Glomerular visceral epithelial cell (primary cell): ENCODE data around the gene TGIF2.

Experiments used
- DNase-seq: peaks from one replicate; pipeline ENCODE4 v3.0.0-alpha.2; 2016; ENCODE audit errors: extremely low spot score

TGIF2 gene

GRCh38 chr20:36573103-36573797 lies at the start of gene TGIF2:
TGIF2 (plus strand) TSS chr20:36573597; CDS start chr20:36578775, 5,178 bp downstream.
- DNase-seq, result peak; percentile 97

GRCh38 chr20:36525620-36526365 lies 47.6 kb upstream of the TGIF2 start:
- no peak for DNase-seq

- no peak for DNase-seq
Measured at GRCh38 chr20:36526521-36527011, 46.8 kb upstream of the TGIF2 start.

DNA sequence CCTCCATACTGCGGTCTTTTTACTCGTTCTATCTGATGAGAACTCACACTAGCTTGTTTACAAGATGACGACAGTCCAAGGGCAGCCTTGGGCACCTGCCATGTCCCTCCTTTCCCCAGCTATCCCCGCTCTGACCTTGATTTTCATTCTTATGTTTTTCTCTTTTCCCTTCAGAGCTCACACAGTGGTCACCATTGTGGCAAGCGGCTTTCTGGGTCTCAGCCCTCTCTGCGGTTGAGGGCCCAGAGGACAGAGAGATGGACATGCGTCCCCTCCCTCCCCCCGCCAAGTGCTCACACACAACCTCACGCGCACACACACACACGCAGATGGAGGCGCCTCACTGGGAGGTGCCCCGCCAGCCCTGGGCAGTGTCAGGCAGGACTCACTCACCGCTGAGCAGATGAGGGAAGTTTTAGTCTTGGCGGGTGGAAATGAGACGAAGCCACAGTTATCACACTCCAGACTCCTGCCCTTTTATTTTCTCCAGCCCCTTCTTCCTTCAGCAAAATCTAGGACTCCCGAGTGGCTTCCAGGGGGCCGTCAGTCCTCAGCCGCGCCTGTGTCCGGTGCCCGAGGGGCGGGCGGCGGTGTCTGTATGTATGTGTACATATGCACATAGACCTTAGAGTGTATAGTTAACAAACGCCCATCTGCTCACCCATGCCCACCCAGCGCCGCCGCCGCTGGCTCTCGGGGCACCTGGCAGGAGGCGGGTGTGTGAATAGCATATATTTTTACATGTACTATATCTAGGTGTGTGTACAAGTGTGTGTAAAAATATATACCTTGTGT lies 45.9 kb upstream of the TGIF2 start:
- no peak for DNase-seq

GRCh38 chr20:36528176-36528874 lies 45.1 kb upstream of the TGIF2 start:
- no peak for DNase-seq

GRCh38 chr20:36528875-36529417 lies 44.5 kb upstream of the TGIF2 start:
- DNase-seq, result no peak

- no peak for DNase-seq
Measured at GRCh38 chr20:36532388-36532787, 41.0 kb upstream of the TGIF2 start.

DNA sequence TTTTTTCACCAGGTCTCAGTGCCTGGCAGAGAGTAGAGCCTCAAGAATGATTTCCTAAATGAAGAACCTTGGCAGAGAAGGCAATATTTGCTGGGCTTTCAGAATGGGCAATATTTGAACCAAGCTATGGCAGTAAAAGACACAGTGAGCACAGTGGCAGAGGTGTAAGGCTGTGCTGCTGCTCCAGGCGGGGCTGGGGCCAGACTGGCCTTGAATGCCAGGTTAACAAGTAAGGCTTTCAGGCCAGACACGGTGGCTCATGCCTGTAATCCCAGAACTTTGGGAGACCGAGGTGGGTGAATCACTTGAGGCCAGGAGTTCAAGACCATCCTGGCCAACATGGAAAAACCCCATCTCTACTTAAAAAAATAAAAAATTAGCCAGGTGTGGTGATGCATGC lies 40.6 kb upstream of the TGIF2 start:
- DNase-seq, result no peak

DNA sequence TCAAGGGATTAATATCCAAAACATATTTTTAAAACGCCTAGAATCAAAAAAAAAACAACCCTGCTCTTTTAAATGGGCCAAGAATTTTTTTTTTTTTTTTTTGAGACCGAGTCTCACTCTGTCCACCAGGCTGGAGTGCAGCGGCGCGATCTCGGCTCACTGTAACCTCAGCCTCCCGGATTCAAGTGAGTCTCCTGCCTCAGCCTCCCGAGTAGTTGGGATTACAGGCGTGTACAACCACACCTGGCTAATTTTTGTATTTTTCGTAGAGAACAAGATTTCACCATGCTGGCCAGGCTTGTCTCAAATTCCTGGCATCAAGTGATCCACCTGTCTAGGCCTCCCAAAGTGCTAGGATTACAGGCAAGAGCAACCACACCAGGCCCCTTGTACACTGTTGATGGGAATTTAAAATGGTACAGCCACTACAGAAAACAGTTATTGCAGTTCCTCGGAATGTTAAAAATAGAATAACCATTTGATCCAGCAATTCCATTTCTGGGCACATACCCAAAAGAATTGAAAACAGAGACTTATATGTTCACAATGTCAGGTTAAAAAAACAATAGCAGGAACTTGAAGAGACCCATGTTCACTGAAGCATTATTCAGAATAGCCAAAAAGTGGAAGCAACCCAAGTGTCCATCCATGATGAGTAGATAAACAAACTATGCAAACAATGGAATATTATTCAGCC lies 35.2 kb upstream of the TGIF2 start:
- no peak for DNase-seq

GRCh38 chr20:36540551-36541211 lies 32.7 kb upstream of the TGIF2 start:
- no peak for DNase-seq

- DNase-seq, result peak; percentile 85
Measured at GRCh38 chr20:36541227-36541767, 32.1 kb upstream of the TGIF2 start, which contains the start of gene MYL9. MYL9 (plus strand) TSS chr20:36541519; CDS start chr20:36544885, 3,366 bp downstream.

- peak; percentile 74 for DNase-seq
Measured at GRCh38 chr20:36541768-36542488, 31.5 kb upstream of the TGIF2 start.

GRCh38 chr20:36542516-36543183 lies 30.7 kb upstream of the TGIF2 start:
- DNase-seq, result no peak

- DNase-seq, result peak; percentile 75
Measured at GRCh38 chr20:36543184-36544133, 29.9 kb upstream of the TGIF2 start.

DNA sequence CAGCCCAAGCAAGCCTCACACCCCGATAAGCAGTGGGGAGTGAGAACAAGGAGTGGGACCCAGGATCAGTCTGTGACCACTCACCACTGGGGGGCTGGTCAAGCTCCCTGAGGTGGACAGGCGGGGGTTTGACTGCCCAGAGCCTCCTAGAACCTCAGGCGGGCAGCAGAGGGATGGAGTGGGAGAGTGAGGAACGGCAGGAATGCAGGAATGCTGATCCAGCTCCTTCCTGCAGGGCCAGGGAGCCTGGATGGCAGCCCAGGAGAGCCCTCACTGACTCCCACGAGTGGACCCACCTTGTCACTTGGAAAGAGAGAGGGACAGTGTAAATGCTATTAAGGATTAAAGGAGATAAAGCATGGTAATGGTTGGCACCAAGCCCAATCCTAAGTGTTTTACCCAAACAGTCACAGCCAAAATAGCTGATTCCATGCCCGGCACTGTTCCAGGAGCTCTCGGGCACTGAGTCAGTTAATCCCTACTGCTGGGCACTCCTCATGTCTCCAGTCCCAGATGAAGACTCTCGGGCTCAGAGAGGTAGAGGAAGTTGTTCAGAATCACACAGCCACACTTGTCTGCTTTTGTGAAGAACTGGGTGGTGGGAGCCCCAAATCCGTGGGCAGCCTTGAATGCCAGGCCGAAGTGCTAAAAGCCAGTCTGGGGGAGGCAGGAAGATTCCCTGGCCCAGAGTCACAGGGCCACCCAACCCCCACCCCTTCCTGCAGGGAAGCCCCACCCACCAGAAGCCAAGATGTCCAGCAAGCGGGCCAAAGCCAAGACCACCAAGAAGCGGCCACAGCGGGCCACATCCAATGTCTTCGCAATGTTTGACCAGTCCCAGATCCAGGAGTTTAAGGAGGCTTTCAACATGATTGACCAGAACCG lies 29.0 kb upstream of the TGIF2 start:
- peak; percentile 75 for DNase-seq

- no peak for DNase-seq
Measured at GRCh38 chr20:36546111-36546736, 27.2 kb upstream of the TGIF2 start.
